Upper lobe of left lung (tissue), 4 donors: ENCODE results near the gene TNC.

Source experiments
- EP300 ChIP-seq, 4 donors: sonication (generic); formaldehyde crosslinking; IDR thresholded peaks; one replicate each; pipeline ENCODE4 v1.5.1; 2017; ENCODE audit warnings: antibody characterized with exemption in 4 of 4, control low read depth in 2 of 4
- POLR2A ChIP-seq, 4 donors: fragments of 450-650 bp; IDR thresholded peaks; one replicate each; pipeline ENCODE4 v1.5.1; 2016 to 2017; ENCODE audit warnings: antibody characterized with exemption in 4 of 4, mild to moderate bottlenecking in 2 of 4
- POLR2AphosphoS5 ChIP-seq, 2 donors: sonication (generic); formaldehyde crosslinking; IDR thresholded peaks; one replicate each; pipeline ENCODE4 v1.5.1; 2017; ENCODE audit warnings: antibody characterized with exemption in 2 of 2
- TF ChIP-seq, protein P1 (sequence below), 6 experiments: fragments of 450-650 bp in 4 of 6; fragments of 200-600 bp in 2 of 6; sonication (generic) in 2 of 6; IDR thresholded peaks; one replicate each; pipeline ENCODE4 v1.5.1; 2016 to 2019; ENCODE audit warnings: antibody characterized with exemption in 6 of 6

DNA sequence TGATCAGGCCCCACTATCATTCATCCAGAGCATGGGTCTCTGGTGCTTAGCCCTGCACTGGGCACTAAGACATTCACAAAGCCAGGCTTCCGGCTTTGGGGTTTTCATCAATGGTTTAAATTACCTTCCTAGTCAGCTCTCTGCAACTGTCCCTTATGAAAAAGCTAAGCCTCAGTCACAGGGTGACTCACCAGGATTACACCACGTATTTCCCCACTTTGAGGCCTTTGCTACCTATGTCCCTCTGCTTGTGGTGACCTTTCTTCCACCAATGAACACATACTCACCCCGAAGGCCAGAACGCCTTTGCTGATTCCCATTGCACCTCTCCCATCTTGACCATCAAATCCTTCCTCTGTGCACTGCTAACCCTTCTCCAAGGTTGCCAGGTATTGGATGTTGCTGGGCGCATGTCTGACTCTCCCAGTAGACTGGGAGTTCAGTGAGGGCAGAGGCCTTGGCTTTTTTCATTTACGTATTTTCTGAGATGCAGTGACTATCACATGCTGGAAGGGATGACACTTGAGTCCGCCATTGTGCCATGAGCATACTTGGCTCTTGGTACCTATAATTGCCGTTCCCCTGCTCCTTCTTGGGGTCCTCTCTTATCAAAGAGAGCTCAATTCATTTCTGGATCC, 128.9 kb downstream of the TNC start:
- TF ChIP-seq, protein P1, sequence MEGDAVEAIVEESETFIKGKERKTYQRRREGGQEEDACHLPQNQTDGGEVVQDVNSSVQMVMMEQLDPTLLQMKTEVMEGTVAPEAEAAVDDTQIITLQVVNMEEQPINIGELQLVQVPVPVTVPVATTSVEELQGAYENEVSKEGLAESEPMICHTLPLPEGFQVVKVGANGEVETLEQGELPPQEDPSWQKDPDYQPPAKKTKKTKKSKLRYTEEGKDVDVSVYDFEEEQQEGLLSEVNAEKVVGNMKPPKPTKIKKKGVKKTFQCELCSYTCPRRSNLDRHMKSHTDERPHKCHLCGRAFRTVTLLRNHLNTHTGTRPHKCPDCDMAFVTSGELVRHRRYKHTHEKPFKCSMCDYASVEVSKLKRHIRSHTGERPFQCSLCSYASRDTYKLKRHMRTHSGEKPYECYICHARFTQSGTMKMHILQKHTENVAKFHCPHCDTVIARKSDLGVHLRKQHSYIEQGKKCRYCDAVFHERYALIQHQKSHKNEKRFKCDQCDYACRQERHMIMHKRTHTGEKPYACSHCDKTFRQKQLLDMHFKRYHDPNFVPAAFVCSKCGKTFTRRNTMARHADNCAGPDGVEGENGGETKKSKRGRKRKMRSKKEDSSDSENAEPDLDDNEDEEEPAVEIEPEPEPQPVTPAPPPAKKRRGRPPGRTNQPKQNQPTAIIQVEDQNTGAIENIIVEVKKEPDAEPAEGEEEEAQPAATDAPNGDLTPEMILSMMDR (IDR thresholded peaks at IDR 0.05) = no peak
- no peak for TF ChIP-seq EP300 (IDR thresholded peaks at IDR 0.05)
- TF ChIP-seq POLR2AphosphoS5 (IDR thresholded peaks at IDR 0.05) = peak in 1 of 2 donors; percentile 53
- TF ChIP-seq POLR2A (IDR thresholded peaks at IDR 0.05) = no peak
